GM21723 (cell line): ENCODE results near the gene MTG2.

Experiments used
- ATAC-seq: cut with Tn5 transposase; IDR thresholded peaks from one replicate; pipeline ENCODE4 v1.9.1; 2021; ENCODE audit warnings: mild to moderate bottlenecking, moderate library complexity; ENCODE audit not compliant: unreplicated experiment

Gene MTG2

DNA sequence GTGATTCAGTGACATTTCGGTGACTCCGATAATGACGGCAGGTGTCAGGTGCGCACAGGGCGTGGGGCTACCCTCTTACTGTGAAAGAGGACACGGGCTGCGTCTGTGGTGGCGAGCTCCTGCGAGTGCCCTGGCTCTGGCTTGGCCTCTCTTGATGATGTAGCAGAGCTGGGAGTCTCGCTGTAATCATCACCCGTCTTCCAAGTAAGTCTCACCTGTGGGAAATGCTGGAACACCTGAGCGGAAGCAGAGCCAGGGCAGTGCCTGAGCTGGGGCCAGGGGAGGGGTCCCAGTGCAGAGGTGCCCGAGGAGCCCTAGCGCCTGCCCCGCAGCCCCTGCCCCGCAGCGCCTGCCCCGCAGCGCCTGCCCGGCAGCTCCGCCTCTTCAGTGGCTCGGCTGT, 60.3 kb downstream of the MTG2 start:
- no peak for ATAC-seq

DNA sequence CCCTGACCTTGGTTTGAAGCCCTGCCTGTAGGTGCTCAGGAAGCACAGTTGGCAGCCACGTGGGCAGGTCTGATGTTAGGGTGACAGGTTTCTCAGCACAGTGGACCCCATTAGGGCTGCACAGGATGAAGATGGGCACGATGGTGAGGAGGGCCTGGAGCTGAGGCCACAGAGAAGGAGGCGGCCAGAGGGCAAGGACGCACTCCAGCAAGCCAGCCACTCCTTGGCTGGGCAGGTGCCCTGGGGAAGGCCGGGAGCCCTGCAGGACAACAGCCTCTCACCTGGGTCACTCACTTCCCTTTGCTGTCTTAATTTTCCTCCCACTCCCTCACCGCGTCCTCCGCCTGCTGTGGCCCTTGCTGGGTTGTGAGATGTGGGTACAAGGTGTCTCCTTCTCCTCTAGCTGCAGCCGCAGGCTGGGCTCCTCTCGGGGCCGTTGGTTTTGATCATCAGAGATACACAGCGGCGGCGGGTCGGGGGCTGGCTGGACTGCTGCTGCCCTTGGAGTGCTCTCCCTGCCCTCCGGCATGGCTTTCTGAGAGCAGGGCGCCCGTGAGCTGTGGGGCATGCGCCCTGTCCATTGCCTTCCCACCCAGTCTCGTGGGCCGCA, 61.2 kb downstream of the MTG2 start:
- ATAC-seq = no peak

DNA sequence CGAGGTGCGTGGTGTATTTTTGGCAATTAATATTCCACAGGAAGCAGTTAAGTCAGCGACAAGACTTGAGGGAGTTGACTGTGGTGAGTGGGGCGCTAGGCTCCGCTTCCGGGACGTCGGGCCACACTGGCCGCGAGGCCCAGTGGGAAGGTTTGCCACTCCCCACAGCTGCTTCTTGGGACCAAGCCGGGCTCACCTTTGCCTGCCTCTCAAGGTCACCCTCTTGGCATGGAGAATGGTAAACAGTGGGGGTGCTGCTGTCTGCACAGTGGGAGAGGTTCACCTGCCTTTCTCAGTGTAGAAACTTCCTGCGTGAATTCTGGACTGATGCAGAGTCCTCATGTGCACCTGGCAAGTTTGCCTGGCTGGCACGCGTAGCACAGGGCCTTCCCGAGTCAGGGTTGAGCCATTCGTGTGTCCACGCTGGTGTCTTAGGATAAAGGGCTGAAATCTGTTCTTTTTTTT, 61.8 kb downstream of the MTG2 start:
- no peak for ATAC-seq

DNA sequence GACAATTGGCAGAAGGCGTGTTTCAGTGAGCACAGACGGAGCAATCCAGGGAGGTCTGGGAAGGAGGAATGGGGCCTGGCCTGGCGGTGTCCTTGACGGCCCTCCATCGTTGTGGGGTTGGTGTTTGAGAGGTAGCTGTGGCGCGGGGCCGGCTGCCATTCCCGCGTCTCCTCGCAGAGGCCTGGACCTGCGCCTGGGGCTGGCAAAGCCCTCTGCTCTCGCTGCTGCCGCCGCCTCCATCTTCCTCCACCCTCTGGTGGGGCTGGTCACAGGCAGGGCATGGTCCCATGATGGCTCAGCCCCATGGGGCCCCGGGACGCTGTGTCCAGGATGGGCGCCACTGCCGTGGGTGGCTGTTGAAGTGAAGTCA, 63.1 kb downstream of the MTG2 start:
- ATAC-seq = no peak

DNA sequence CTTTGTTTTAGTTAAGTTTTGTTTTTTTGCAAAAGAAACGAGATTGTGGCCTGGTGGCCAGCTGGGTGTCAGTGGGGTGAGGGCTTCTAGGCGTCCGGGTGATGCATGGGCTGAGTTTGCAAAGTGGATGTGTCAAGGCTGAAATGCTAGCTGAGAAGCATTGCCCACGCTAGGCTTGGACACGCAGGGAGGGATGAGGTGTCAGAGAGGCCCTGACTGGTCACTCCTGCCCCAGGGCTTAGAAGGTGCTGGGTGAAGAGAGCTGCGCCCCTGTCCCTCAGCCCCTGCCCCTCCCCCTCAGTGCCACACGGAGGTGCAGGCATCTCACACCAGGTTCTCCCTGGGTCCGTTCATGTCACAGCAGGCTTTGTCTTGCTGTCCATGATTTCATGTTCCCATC, 63.6 kb downstream of the MTG2 start:
- ATAC-seq = no peak

GRCh38 chr20:62246872-62247652, 64.2 kb downstream of the MTG2 start:
- no peak for ATAC-seq

GRCh38 chr20:62248890-62249560, 66.2 kb downstream of the MTG2 start:
- no peak for ATAC-seq

- no peak for ATAC-seq
These were observed 69.6 kb downstream of the MTG2 start for GRCh38 chr20:62252342-62252966.
